H9 (cell line): ENCODE results near the gene CBY3. TPM values are rescaled to one million over a fixed set of nuclear protein-coding genes. Genes with fewer than 3 reads are reported as not detected.
A peak's percentile ranks its signal among the peaks of the same experiment; 100 is the strongest.
"Not testable (repeated sequence)": the region's sequence is repeated elsewhere in the genome, so short reads cannot be mapped to it uniquely, and the experiment has no call there.

Experiments used
- DNase-seq: peaks from one replicate; pipeline ENCODE4 v3.0.0-alpha.2; 2017
- H2AFZ ChIP-seq: one replicate; pipeline ENCODE4 v1.6.1; 2013; ENCODE audit warnings: mild to moderate bottlenecking, low read length, control low read depth, moderate library complexity
- H2AK5ac ChIP-seq: 2 replicates; pipeline ENCODE4 v1.6.1; 2013; ENCODE audit warnings: low read length, control low read depth, mixed read lengths; ENCODE audit not compliant: insufficient read length
- H2BK120ac ChIP-seq: one replicate; pipeline ENCODE4 v1.6.1; 2013; ENCODE audit warnings: low read depth, mild to moderate bottlenecking, low read length, control low read depth, inconsistent platforms; ENCODE audit not compliant: poor library complexity, severe bottlenecking
- H2BK12ac ChIP-seq: 2 replicates; pipeline ENCODE4 v1.6.1; 2013; ENCODE audit warnings: low read length, control low read depth, mixed read lengths, low read depth; ENCODE audit not compliant: insufficient read length
- H2BK15ac ChIP-seq: 2 replicates; pipeline ENCODE4 v1.6.1; 2013; ENCODE audit warnings: low read depth, low read length, control low read depth
- H2BK20ac ChIP-seq: one replicate; pipeline ENCODE4 v1.6.1; 2013; ENCODE audit warnings: low read depth, mild to moderate bottlenecking, low read length, control low read depth, inconsistent platforms; ENCODE audit not compliant: poor library complexity, severe bottlenecking
- H2BK5ac ChIP-seq: 2 replicates; pipeline ENCODE4 v1.6.1; 2013; ENCODE audit warnings: low read length, control low read depth, mixed read lengths; ENCODE audit not compliant: insufficient read length
- H3K14ac ChIP-seq: 2 replicates; pipeline ENCODE4 v1.6.1; 2013; ENCODE audit warnings: low read length, control low read depth; ENCODE audit not compliant: insufficient read depth
- H3K18ac ChIP-seq: 2 replicates; pipeline ENCODE4 v1.6.1; 2013; ENCODE audit warnings: low read depth, mild to moderate bottlenecking, mixed read lengths, low read length, control low read depth; ENCODE audit not compliant: insufficient read length
- H3K23ac ChIP-seq: 2 replicates; pipeline ENCODE4 v1.6.1; 2013; ENCODE audit warnings: low read length, control low read depth, mixed read lengths, low read depth; ENCODE audit not compliant: insufficient read length
- H3K23me2 ChIP-seq: 2 replicates; pipeline ENCODE4 v1.6.1; 2013; ENCODE audit warnings: low read depth, mild to moderate bottlenecking, mixed read lengths, low read length, control low read depth; ENCODE audit not compliant: insufficient read length, poor library complexity, severe bottlenecking
- H3K27ac ChIP-seq: 2 replicates; pipeline ENCODE4 v1.5.1; 2013; ENCODE audit warnings: low read length, control low read depth, mixed read lengths, low read depth; ENCODE audit not compliant: insufficient read length
- H3K27me3 ChIP-seq: 2 replicates; pipeline ENCODE4 v1.6.1; 2013; ENCODE audit warnings: low read length, control low read depth, inconsistent platforms; ENCODE audit not compliant: insufficient read depth
- H3K4ac ChIP-seq: 2 replicates; pipeline ENCODE4 v1.6.1; 2013; ENCODE audit warnings: low read depth, mild to moderate bottlenecking, control low read depth, inconsistent platforms, low read length, moderate library complexity
- H3K4me1 ChIP-seq: 2 replicates; pipeline ENCODE4 v1.6.1; 2013; ENCODE audit warnings: low read length, control low read depth, inconsistent platforms; ENCODE audit not compliant: insufficient read depth
- H3K4me2 ChIP-seq: 2 replicates; pipeline ENCODE4 v1.6.1; 2013; ENCODE audit warnings: low read length, control low read depth, mixed read lengths; ENCODE audit not compliant: insufficient read length, insufficient read depth
- H3K56ac ChIP-seq: 2 replicates; pipeline ENCODE4 v1.6.1; 2013; ENCODE audit warnings: low read depth, mild to moderate bottlenecking, mixed read lengths, low read length, control low read depth; ENCODE audit not compliant: insufficient read length
- H3K79me1 ChIP-seq: 2 replicates; pipeline ENCODE4 v1.6.1; 2013; ENCODE audit warnings: low read depth, mild to moderate bottlenecking, moderate library complexity, low read length, control low read depth, inconsistent platforms; ENCODE audit not compliant: insufficient read depth, poor library complexity, severe bottlenecking
- H3K79me2 ChIP-seq: 2 replicates; pipeline ENCODE4 v1.6.1; 2013; ENCODE audit warnings: low read length, control low read depth, inconsistent platforms; ENCODE audit not compliant: insufficient read depth
- H3K9ac ChIP-seq: 2 replicates; pipeline ENCODE4 v1.6.1; 2013; ENCODE audit warnings: low read length, control low read depth, mixed read lengths; ENCODE audit not compliant: insufficient read length; ENCODE audit errors: extremely low read depth
- H3K9me3 ChIP-seq: one replicate; pipeline ENCODE4 v1.6.1; 2013; ENCODE audit warnings: low read depth, low read length, inconsistent platforms; ENCODE audit not compliant: control insufficient read depth
- H3T11ph ChIP-seq: one replicate; pipeline ENCODE4 v1.6.1; 2013; ENCODE audit warnings: mild to moderate bottlenecking, low read length, control low read depth, inconsistent platforms
- H4K20me1 ChIP-seq: one replicate; pipeline ENCODE4 v1.6.1; 2013; ENCODE audit not compliant: control insufficient read depth, insufficient read length, insufficient read depth
- H4K5ac ChIP-seq: 2 replicates; pipeline ENCODE4 v1.6.1; 2013; ENCODE audit warnings: low read depth, mild to moderate bottlenecking, mixed read lengths, low read length, control low read depth; ENCODE audit not compliant: insufficient read length
- H4K8ac ChIP-seq: replicated peaks from 2 replicates; pipeline ENCODE4 v1.6.1; 2013; ENCODE audit warnings: low read length, control low read depth, mixed read lengths, low read depth; ENCODE audit not compliant: insufficient read length
- H4K91ac ChIP-seq: 2 replicates; pipeline ENCODE4 v1.6.1; 2013; ENCODE audit warnings: low read depth, mild to moderate bottlenecking, moderate library complexity, mixed read lengths, low read length, control low read depth; ENCODE audit not compliant: insufficient read length
- H3K27ac Mint-ChIP-seq, 3 experiments: 2 replicates in 2 of 3; 3 replicates in 1 of 3; pipeline ENCODE4 v1.8.0; 2020 to 2021; ENCODE audit warnings: mixed read lengths in 3 of 3, mild to moderate bottlenecking in 1 of 3, moderate library complexity in 1 of 3
- H3K27me3 Mint-ChIP-seq: 2 replicates; pipeline ENCODE4 v1.8.0; 2021; ENCODE audit warnings: low read depth, mild to moderate bottlenecking, moderate library complexity, mixed read lengths
- H3K36me3 Mint-ChIP-seq, 3 experiments: 2 replicates in 2 of 3; 3 replicates in 1 of 3; pipeline ENCODE4 v1.8.0; 2020 to 2021; ENCODE audit warnings: low read depth in 3 of 3, mixed read lengths in 3 of 3; ENCODE audit not compliant: insufficient read depth in 1 of 3
- H3K4me1 Mint-ChIP-seq, 2 experiments: 2 replicates each; pipeline ENCODE4 v1.8.0; 2020; ENCODE audit warnings: mixed read lengths in 2 of 2
- H3K4me3 Mint-ChIP-seq, 2 experiments: 2 replicates in 1 of 2; 3 replicates in 1 of 2; pipeline ENCODE4 v1.8.0; 2020 to 2021; ENCODE audit warnings: mild to moderate bottlenecking in 2 of 2, mixed read lengths in 2 of 2, moderate library complexity in 1 of 2
- H3K9me3 Mint-ChIP-seq, 2 experiments: 2 replicates in 1 of 2; 3 replicates in 1 of 2; pipeline ENCODE4 v1.8.0; 2020; ENCODE audit warnings: mild to moderate bottlenecking in 2 of 2, mixed read lengths in 2 of 2, moderate library complexity in 1 of 2
- CTCF ChIP-seq: fragments of 200-600 bp; sonication (generic); conservative IDR thresholded peaks from 3 replicates; pipeline ENCODE4 v1.8.0; 2021; ENCODE audit warnings: antibody characterized with exemption, mild to moderate bottlenecking
- WGBS: extraction: QIAGEN DNeasy Blood & Tissue Kit; methylation state at CpG from one replicate; pipeline ENCODE4 v1.1.7; 2013; ENCODE audit warnings: missing lambda C conversion rate, low lambda C conversion rate, mixed read lengths; ENCODE audit not compliant: insufficient read length; ENCODE audit errors: extremely low coverage; 5-methylcytosine and 5-hydroxymethylcytosine counted together
- total RNA-seq: library from RNA; stranded (reverse); gene quantifications from 2 replicates; pipeline ENCODE4 v1.2.1, GENCODE V29; 2021

Gene CBY3
- total RNA-seq, 1 experiment from 2014 or later: 0.50 TPM

DNA sequence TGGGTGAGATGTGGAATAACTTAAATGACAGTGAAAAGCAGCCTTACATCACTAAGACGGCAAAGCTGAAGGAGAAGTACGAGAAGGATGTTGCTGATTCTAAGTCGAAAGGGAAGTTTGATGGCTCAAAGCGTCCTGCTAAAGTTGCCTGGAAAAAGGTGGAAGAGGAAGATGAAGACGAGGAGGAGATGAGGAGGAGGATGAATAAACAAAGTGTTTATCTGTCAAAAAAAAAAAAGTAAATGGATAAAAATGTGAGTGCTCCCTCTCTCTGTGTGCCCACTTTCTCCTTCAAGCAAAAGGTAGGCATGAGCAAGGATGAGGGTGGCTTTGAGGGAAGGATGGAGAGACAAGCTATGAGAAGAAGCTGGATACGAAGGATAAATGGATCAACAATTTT, 13.7 kb upstream of the CBY3 start:
- Histone ChIP-seq H4K8ac (no peak overlapping the region), H3K27me3 (no peaks in the 10 kb centered on the region), H2BK5ac (no peak overlapping the region), H4K20me1 (no peaks in the 10 kb centered on the region), H2AFZ (no peak overlapping the region), H3K56ac (no peak overlapping the region), H2BK12ac (no peak overlapping the region), H3K4me2 (no peak overlapping the region), H2BK20ac (no peak overlapping the region), H3K14ac (no peak overlapping the region), H3K27ac (no peak overlapping the region), H3K79me2 (peaks cover 5% of the 10 kb centered on the region), H2BK120ac (no peak overlapping the region), H4K91ac (no peak overlapping the region), H3K23ac (no peak overlapping the region), H4K5ac (no peak overlapping the region), H2AK5ac (no peak overlapping the region), H3K18ac (no peak overlapping the region), H3K4me1 (no peaks in the 10 kb centered on the region), H3K79me1 (no peaks in the 10 kb centered on the region), H2BK15ac (no peak overlapping the region), H3T11ph (no peak overlapping the region), H3K9ac (no peak overlapping the region), H3K23me2 (peaks cover 4% of the 10 kb centered on the region), H3K4ac (no peak overlapping the region), H3K9me3 (no peaks in the 10 kb centered on the region)
- Mint-ChIP-seq H3K4me1 (peaks cover 4 to 9% of the 10 kb centered on the region in 2 experiments; a peak in 3 of 4 replicates), H3K4me3 (no peak overlapping the region), H3K36me3 (peaks cover 0 to 5% (median 2%) of the 10 kb centered on the region in 3 experiments; a peak in 3 of 7 replicates), H3K27ac (peak overlapping the region in 1 of 3 experiments; percentile 7; a peak in 1 of 7 replicates), H3K9me3 (no peaks in the 10 kb centered on the region), H3K27me3 (no peaks in the 10 kb centered on the region)
- DNase-seq: no peak
- 100% methylated on average over 1 of the region's 6 CpGs for WGBS
- TF ChIP-seq CTCF: no peak

- H3K4me1 ChIP-seq, H2BK120ac ChIP-seq, H3K9me3 ChIP-seq, H4K91ac ChIP-seq, H3K79me2 ChIP-seq, H3K9me3 Mint-ChIP-seq, H4K20me1 ChIP-seq, H3T11ph ChIP-seq, H3K4me2 ChIP-seq, H3K9ac ChIP-seq, H3K4ac ChIP-seq, H3K4me1 Mint-ChIP-seq, H3K36me3 Mint-ChIP-seq, H3K27me3 Mint-ChIP-seq, H3K18ac ChIP-seq, H2BK15ac ChIP-seq, H2BK20ac ChIP-seq, H3K79me1 ChIP-seq, H3K4me3 Mint-ChIP-seq, H3K27ac ChIP-seq, H3K56ac ChIP-seq, H3K23me2 ChIP-seq, H2AFZ ChIP-seq, H2BK5ac ChIP-seq, H4K5ac ChIP-seq, H4K8ac ChIP-seq, H3K27ac Mint-ChIP-seq, H3K23ac ChIP-seq, H3K27me3 ChIP-seq, H2AK5ac ChIP-seq, H2BK12ac ChIP-seq, H3K14ac ChIP-seq, DNase-seq: not testable (repeated sequence)
- WGBS: no CpG with 5 or more reads among the region's 9 CpGs
These were observed 8.4 kb upstream of the CBY3 start for GRCh38 chr5:179689212-179689611.
